Keratinocyte (primary cell): ENCODE data around the gene RAI2. TPM values are rescaled to one million over a fixed set of nuclear protein-coding genes. Genes with fewer than 3 reads are reported as not detected.

ENCODE experiments used
- DNase-seq: peaks from one replicate; pipeline ENCODE4 v3.0.0-alpha.2; 2011; ENCODE audit warnings: low read depth, missing footprints, low spot score
- FAIRE-seq: peaks from 2 replicates; lab custom pipeline; 2011; peaks lifted over from hg19 to GRCh38; lab: Jason Lieb, UNC
- H2AFZ ChIP-seq: 2 replicates; pipeline ENCODE4 v1.6.0; 2012; ENCODE audit warnings: low read length, control low read depth, inconsistent platforms; ENCODE audit not compliant: control insufficient read depth
- H3K27ac ChIP-seq: 2 replicates; pipeline ENCODE4 v1.5.1; 2011; ENCODE audit warnings: low read length; ENCODE audit not compliant: control insufficient read depth, insufficient read depth
- H3K27me3 ChIP-seq: 3 replicates; pipeline ENCODE4 v1.6.0; 2011; ENCODE audit warnings: low read length; ENCODE audit not compliant: control insufficient read depth, insufficient read depth; ENCODE audit errors: extremely low read depth
- H3K36me3 ChIP-seq, 2 experiments: 2 replicates in 1 of 2; 3 replicates in 1 of 2; pipeline ENCODE4 v1.5.1; 2011; ENCODE audit warnings: low read length in 2 of 2, mild to moderate bottlenecking in 1 of 2; ENCODE audit not compliant: control insufficient read depth in 2 of 2, insufficient read depth in 2 of 2; ENCODE audit errors: extremely low read depth in 1 of 2
- H3K4me1 ChIP-seq: 3 replicates; pipeline ENCODE4 v1.5.1; 2011; ENCODE audit warnings: low read length; ENCODE audit not compliant: control insufficient read depth, insufficient read depth; ENCODE audit errors: extremely low read depth
- H3K4me2 ChIP-seq: 3 replicates; pipeline ENCODE4 v1.6.0; 2011; ENCODE audit warnings: low read depth, low read length; ENCODE audit not compliant: control insufficient read depth, insufficient read depth; ENCODE audit errors: extremely low read depth
- H3K4me3 ChIP-seq, 3 experiments: fragments of 200-600 bp in 1 of 3; sonication (generic) in 1 of 3; 2 replicates in 2 of 3; 3 replicates in 1 of 3; pipeline ENCODE4 v1.5.1; 2011 to 2016; ENCODE audit warnings: low read length in 3 of 3, mild to moderate bottlenecking in 3 of 3, control low read depth in 2 of 3, inconsistent platforms in 1 of 3, low read depth in 1 of 3, mixed read lengths in 1 of 3, mixed run types in 1 of 3, moderate library complexity in 1 of 3; ENCODE audit not compliant: control insufficient read depth in 2 of 3, insufficient read depth in 2 of 3; ENCODE audit errors: extremely low read depth in 1 of 3
- H3K79me2 ChIP-seq: 2 replicates; pipeline ENCODE4 v1.6.0; 2012; ENCODE audit warnings: low read length; ENCODE audit not compliant: control insufficient read depth, insufficient read depth
- H3K9ac ChIP-seq: 3 replicates; pipeline ENCODE4 v1.6.0; 2011; ENCODE audit warnings: low read length; ENCODE audit not compliant: control insufficient read depth, insufficient read depth; ENCODE audit errors: extremely low read depth
- H3K9me1 ChIP-seq: 3 replicates; pipeline ENCODE4 v1.6.0; 2011; ENCODE audit warnings: low read length; ENCODE audit not compliant: control insufficient read depth, insufficient read depth; ENCODE audit errors: extremely low read depth
- H3K9me3 ChIP-seq: 2 replicates; pipeline ENCODE4 v1.5.1; 2012; ENCODE audit warnings: low read depth, low read length; ENCODE audit not compliant: control insufficient read depth
- H4K20me1 ChIP-seq: 3 replicates; pipeline ENCODE4 v1.6.0; 2011; ENCODE audit warnings: low read length; ENCODE audit not compliant: control insufficient read depth, insufficient read depth; ENCODE audit errors: extremely low read depth
- EZH2 ChIP-seq: IDR thresholded peaks from one replicate; pipeline ENCODE4 v1.6.1; 2012; ENCODE audit warnings: inconsistent platforms, mild to moderate bottlenecking, low read length, moderate library complexity
- dilution Hi-C: fragments of 300-500 bp; cut with MboI; formaldehyde crosslinking; loops from one replicate; pipeline ENCODE4 v1.7.0; 2020; ENCODE audit warnings: low sequenced_read_pairs; ENCODE audit not compliant: extremely low pct_ligation_motif_present
- polyA plus RNA-seq, 5 experiments: library from polyadenylated mRNA; depleted of rRNA in 3 of 5; stranded (reverse) in 3 of 5; stranded (forward) in 1 of 5; unstranded in 1 of 5; fragments of >200 nt; gene quantifications; 1 replicate in 1 of 5; 2 replicates in 3 of 5; 3 replicates in 1 of 5; pipeline versions ENCODE4 v1.2.1 to v1.2.3, GENCODE V29; 2011 to 2012; ENCODE audit warnings: missing spikeins in 2 of 5, low read depth in 1 of 5, low replicate concordance in 1 of 5
- TF ChIP-seq, protein P1 (sequence below), 3 experiments: IDR thresholded peaks in 1 of 3; conservative IDR thresholded peaks in 1 of 3; optimal IDR thresholded peaks in 1 of 3; 2 replicates in 2 of 3; 3 replicates in 1 of 3; pipeline versions ENCODE3 to v1.5.1; 2011; ENCODE audit warnings: low read length in 3 of 3, mild to moderate bottlenecking in 3 of 3, moderate library complexity in 2 of 3, control low read depth in 1 of 3, inconsistent platforms in 1 of 3; ENCODE audit not compliant: insufficient read depth in 2 of 3; ENCODE audit errors: extremely low read depth in 1 of 3

RAI2 gene
- polyA plus RNA-seq, 1 donor (not counting 4 experiments of a cell fraction or from before 2014, with no cell fraction given), result not detected

DNA sequence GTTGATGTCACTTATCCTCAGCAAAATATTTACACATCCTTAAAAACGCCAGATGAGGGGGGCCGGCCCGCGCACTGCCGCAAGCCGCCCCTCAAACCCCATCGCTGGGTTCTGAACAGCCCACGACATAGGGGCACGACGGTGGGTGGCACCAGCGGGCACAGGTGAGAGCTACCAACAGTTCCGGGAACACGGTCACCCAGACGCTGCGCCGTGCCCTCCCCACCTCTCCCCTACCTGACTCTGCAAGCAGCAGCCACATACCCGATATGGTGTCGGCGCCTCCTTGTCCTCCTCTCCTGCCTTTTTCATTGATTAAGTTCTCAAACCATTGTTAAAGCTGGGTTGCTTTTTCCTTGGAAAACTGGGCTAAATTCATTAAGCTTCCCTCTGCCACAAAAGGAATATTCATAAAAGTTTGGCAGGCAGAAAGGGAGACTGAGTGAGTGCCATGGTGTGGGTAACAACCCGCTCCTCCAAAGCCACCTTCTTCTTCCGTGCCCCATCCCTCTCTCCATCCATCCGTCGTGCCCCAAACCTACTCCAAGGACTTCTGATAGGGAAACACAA is 1.4 kb downstream of the RAI2 start:
- DNase-seq (no peak), FAIRE-seq (no peak)
- Histone ChIP-seq H3K27me3 (peaks cover 56% of the 10 kb centered on the region), H3K4me2 (no peak overlapping the region), H3K27ac (no peak overlapping the region), H3K4me1 (no peaks in the 10 kb centered on the region), H4K20me1 (no peaks in the 10 kb centered on the region), H3K36me3 (no peaks in the 10 kb centered on the region), H3K9me1 (no peaks in the 10 kb centered on the region), H3K9me3 (no peaks in the 10 kb centered on the region), H3K9ac (no peak overlapping the region), H2AFZ (no peak overlapping the region), H3K4me3 (no peak overlapping the region), H3K79me2 (no peaks in the 10 kb centered on the region)
- TF ChIP-seq, protein P1, sequence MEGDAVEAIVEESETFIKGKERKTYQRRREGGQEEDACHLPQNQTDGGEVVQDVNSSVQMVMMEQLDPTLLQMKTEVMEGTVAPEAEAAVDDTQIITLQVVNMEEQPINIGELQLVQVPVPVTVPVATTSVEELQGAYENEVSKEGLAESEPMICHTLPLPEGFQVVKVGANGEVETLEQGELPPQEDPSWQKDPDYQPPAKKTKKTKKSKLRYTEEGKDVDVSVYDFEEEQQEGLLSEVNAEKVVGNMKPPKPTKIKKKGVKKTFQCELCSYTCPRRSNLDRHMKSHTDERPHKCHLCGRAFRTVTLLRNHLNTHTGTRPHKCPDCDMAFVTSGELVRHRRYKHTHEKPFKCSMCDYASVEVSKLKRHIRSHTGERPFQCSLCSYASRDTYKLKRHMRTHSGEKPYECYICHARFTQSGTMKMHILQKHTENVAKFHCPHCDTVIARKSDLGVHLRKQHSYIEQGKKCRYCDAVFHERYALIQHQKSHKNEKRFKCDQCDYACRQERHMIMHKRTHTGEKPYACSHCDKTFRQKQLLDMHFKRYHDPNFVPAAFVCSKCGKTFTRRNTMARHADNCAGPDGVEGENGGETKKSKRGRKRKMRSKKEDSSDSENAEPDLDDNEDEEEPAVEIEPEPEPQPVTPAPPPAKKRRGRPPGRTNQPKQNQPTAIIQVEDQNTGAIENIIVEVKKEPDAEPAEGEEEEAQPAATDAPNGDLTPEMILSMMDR (optimal IDR thresholded peaks at IDR 0.05 in 1 of 3, IDR thresholded peaks at IDR 0.05 in 1 of 3, conservative IDR thresholded peaks at IDR 0.05 in 1 of 3; ENCODE audit: extremely low read depth in 1 of 3, insufficient read depth in 2 of 3, low read length in 3 of 3), result no peak
- TF ChIP-seq EZH2, result peak; percentile 59
- dilution Hi-C loops, result no loop called here

DNA sequence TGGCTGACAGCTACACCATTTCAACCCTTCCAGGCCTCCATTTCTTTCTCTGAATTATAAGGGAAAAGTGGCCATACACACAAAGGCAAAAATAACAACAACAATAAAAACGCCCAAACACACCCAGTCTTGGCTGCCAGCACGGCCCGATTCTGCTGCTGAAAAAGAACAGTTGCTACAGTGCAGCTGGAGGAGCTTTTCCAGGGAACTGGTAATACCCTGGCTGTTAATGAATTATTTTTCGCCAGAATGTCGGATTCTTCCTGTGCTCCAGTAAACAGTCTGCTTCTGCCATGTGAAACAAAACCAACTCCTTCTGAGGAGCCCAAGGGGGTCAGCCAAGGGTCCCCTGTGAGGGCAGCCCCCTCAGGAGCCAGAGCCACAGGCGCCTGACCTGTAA is 6.6 kb downstream of the RAI2 start:
- Histone ChIP-seq H3K27me3 (peaks cover 34% of the 10 kb centered on the region), H3K27ac (no peak overlapping the region), H3K9me1 (no peaks in the 10 kb centered on the region), H3K9me3 (no peaks in the 10 kb centered on the region), H3K4me3 (no peak overlapping the region), H3K4me2 (no peak overlapping the region), H4K20me1 (no peaks in the 10 kb centered on the region), H3K9ac (no peak overlapping the region), H2AFZ (no peak overlapping the region), H3K79me2 (no peaks in the 10 kb centered on the region), H3K4me1 (no peaks in the 10 kb centered on the region), H3K36me3 (no peaks in the 10 kb centered on the region)
- FAIRE-seq (no peak), DNase-seq (no peak)
- TF ChIP-seq EZH2, result no peak
- TF ChIP-seq, protein P1 (optimal IDR thresholded peaks at IDR 0.05 in 1 of 3, IDR thresholded peaks at IDR 0.05 in 1 of 3, conservative IDR thresholded peaks at IDR 0.05 in 1 of 3; ENCODE audit: extremely low read depth in 1 of 3, insufficient read depth in 2 of 3, low read length in 3 of 3), result no peak
- dilution Hi-C loops, result no loop called here
